ENCODE measurements around the gene CEP19.

DNA sequence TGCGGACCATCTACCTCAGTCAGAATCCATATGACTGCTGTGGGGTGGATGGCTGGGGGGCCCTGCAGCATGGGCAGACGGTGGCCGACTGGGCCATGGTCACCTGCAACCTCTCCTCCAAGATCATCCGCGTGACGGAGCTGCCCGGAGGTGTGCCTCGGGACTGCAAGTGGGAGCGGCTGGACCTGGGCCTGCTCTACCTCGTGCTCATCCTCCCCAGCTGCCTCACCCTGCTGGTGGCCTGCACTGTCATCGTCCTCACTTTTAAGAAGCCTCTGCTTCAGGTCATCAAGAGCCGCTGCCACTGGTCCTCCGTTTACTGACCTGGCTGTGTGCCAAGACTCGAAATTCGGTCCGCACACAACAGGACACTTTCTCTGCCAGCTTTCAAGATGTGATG, 50.6 kb downstream of the CEP19 start:
- TF ChIP-seq EZH2 (IDR thresholded peaks at IDR 0.05) (no peak), POLR2AphosphoS5 (IDR thresholded peaks at IDR 0.05; ENCODE audit: borderline replicate concordance, low read depth, low read length) (no peak)
